SK-N-MC (cell line): ENCODE data around the gene JRKL.

Experiments used
- EZH2 ChIP-seq: fragments of 200-600 bp; sonication (generic); IDR thresholded peaks from one replicate; pipeline ENCODE4 v1.6.1; 2017; ENCODE audit warnings: antibody characterized with exemption
- FOXP2 ChIP-seq: optimal IDR thresholded peaks from 2 replicates; pipeline ENCODE3; 2011; ENCODE audit warnings: mild to moderate bottlenecking, moderate library complexity; ENCODE audit not compliant: insufficient read depth; ENCODE audit errors: extremely low read length, control extremely low read depth
- POLR2AphosphoS5 ChIP-seq: IDR thresholded peaks from 2 replicates; pipeline ENCODE4 v1.6.1; 2012; ENCODE audit warnings: mild to moderate bottlenecking, low read depth, low read length, borderline replicate concordance

- TF ChIP-seq POLR2AphosphoS5 (no peak), EZH2 (no peak), FOXP2 (no peak)
Observed at GRCh38 chr11:96366024-96366423, 23.8 kb upstream of the JRKL start.
